Esophagus muscularis mucosa (tissue), 3 donors: ENCODE data around the gene YARS1.

Source experiments
- POLR2A ChIP-seq: fragments of 450-650 bp; IDR thresholded peaks from one replicate; pipeline ENCODE4 v1.6.1; 2017; ENCODE audit warnings: antibody characterized with exemption, moderate library complexity, mild to moderate bottlenecking, low read depth
- POLR2AphosphoS5 ChIP-seq, 2 donors: sonication (generic); formaldehyde crosslinking; IDR thresholded peaks; one replicate each; pipeline ENCODE4 v1.6.1; 2017; ENCODE audit warnings: antibody characterized with exemption in 2 of 2
- TF ChIP-seq, protein P1 (sequence below), 3 experiments: fragments of 200-600 bp in 2 of 3; fragments of 450-650 bp in 1 of 3; sonication (generic) in 2 of 3; IDR thresholded peaks; one replicate each; pipeline ENCODE4 v1.5.1; 2017 to 2019; ENCODE audit warnings: antibody characterized with exemption in 3 of 3, mild to moderate bottlenecking in 2 of 3, moderate library complexity in 1 of 3

DNA sequence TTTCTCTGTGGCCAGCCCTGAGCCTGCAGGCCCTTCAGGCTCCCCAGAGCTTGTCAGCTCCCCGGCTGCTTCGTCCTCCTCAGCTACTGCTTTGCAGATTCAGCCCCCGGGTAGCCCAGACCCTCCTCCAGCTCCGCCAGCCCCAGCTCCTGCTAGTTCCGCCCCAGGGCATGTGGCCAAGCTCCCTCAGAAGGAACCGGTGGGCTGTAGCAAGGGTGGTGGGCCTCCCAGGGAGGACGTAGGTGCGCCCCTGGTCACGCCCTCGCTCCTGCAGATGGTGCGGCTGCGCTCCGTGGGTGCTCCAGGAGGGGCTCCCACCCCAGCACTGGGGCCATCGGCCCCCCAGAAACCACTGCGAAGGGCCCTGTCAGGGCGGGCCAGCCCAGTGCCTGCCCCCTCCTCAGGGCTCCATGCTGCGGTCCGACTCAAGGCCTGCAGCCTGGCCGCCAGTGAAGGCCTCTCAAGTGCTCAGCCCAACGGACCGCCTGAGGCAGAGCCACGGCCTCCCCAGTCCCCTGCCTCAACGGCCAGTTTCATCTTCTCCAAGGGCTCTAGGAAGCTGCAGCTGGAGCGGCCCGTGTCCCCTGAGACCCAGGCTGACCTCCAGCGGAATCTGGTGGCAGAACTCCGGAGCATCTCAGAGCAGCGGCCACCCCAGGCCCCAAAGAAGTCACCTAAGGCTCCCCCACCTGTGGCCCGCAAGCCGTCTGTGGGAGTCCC lies 45.4 kb downstream of the YARS1 start:
- TF ChIP-seq, protein P1, sequence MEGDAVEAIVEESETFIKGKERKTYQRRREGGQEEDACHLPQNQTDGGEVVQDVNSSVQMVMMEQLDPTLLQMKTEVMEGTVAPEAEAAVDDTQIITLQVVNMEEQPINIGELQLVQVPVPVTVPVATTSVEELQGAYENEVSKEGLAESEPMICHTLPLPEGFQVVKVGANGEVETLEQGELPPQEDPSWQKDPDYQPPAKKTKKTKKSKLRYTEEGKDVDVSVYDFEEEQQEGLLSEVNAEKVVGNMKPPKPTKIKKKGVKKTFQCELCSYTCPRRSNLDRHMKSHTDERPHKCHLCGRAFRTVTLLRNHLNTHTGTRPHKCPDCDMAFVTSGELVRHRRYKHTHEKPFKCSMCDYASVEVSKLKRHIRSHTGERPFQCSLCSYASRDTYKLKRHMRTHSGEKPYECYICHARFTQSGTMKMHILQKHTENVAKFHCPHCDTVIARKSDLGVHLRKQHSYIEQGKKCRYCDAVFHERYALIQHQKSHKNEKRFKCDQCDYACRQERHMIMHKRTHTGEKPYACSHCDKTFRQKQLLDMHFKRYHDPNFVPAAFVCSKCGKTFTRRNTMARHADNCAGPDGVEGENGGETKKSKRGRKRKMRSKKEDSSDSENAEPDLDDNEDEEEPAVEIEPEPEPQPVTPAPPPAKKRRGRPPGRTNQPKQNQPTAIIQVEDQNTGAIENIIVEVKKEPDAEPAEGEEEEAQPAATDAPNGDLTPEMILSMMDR (IDR thresholded peaks at IDR 0.05), result no peak
- TF ChIP-seq POLR2A (no peak), POLR2AphosphoS5 (IDR thresholded peaks at IDR 0.05) (no peak)
